B cell (primary cell): ENCODE results near the gene FBXW5.

Experiments used
- CTCF ChIP-seq: fragments of 200-600 bp; IDR thresholded peaks from one replicate; pipeline ENCODE4 v1.8.0; 2022; ENCODE audit warnings: antibody characterized with exemption, mild to moderate bottlenecking
- EZH2 ChIP-seq: IDR thresholded peaks from 2 replicates; pipeline ENCODE4 v1.6.1; 2012; ENCODE audit warnings: borderline replicate concordance, low read depth, mild to moderate bottlenecking, moderate library complexity, low read length; ENCODE audit not compliant: insufficient read depth, poor library complexity, severe bottlenecking

GRCh38 chr9:136985853-136986252, 41.3 kb upstream of the FBXW5 start:
- no peak for TF ChIP-seq CTCF
- no peak for TF ChIP-seq EZH2
